ENCODE results near the gene GPANK1. TPM values are rescaled to one million over a fixed set of nuclear protein-coding genes. Genes with fewer than 3 reads are reported as not detected.

The GPANK1 gene
- total RNA-seq, 1 experiment from 2014 or later, result 17.8 TPM

- DNase-seq (ENCODE audit: low read depth, low spot score), result no peak
- in situ Hi-C loops (cut with HindIII; ENCODE audit: low pct_unique_long_range_greater_than_20kb, low sequenced_read_pairs), result no loop called here
Measured at GRCh38 chr6:31693535-31693934, 28.7 kb upstream of the GPANK1 start.

GRCh38 chr6:31692886-31693285 lies 28.1 kb upstream of the GPANK1 start:
- in situ Hi-C loops (cut with HindIII; ENCODE audit: low pct_unique_long_range_greater_than_20kb, low sequenced_read_pairs), result no loop called here
- no peak for DNase-seq (ENCODE audit: low read depth, low spot score)

- in situ Hi-C loops (cut with HindIII; ENCODE audit: low pct_unique_long_range_greater_than_20kb, low sequenced_read_pairs), result no loop called here
- DNase-seq (ENCODE audit: low read depth, low spot score), result no peak
Measured at GRCh38 chr6:31692353-31692752, 27.6 kb upstream of the GPANK1 start.

- no peak for DNase-seq (ENCODE audit: low read depth, low spot score)
- in situ Hi-C loops (cut with HindIII; ENCODE audit: low pct_unique_long_range_greater_than_20kb, low sequenced_read_pairs), result no loop called here
Measured at GRCh38 chr6:31691564-31692108, 26.8 kb upstream of the GPANK1 start.

DNA sequence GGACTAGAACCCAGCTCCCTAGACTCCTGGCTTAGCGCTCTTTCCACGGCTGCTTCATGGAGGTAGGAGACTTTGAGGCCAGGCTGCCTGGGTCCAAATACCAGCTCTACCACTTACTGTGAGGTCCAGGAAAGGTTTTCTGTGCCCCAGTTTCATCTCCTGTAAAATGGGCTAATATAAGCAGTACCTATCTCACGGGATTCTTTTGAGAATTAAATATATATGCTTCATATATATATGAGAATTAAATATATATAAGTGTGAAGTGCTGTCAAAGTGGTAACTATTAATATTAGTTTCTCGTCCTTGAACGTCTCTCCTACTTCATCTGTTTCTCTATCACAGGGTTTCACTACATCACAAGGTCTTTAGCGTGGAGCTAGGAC lies 26.3 kb upstream of the GPANK1 start:
- in situ Hi-C loops (cut with HindIII; ENCODE audit: low pct_unique_long_range_greater_than_20kb, low sequenced_read_pairs), result no loop called here
- no peak for DNase-seq (ENCODE audit: low read depth, low spot score)

- in situ Hi-C loops (cut with HindIII; ENCODE audit: low pct_unique_long_range_greater_than_20kb, low sequenced_read_pairs), result no loop called here
- DNase-seq (ENCODE audit: low read depth, low spot score), result no peak
Measured at GRCh38 chr6:31690231-31691077, 25.7 kb upstream of the GPANK1 start.

DNA sequence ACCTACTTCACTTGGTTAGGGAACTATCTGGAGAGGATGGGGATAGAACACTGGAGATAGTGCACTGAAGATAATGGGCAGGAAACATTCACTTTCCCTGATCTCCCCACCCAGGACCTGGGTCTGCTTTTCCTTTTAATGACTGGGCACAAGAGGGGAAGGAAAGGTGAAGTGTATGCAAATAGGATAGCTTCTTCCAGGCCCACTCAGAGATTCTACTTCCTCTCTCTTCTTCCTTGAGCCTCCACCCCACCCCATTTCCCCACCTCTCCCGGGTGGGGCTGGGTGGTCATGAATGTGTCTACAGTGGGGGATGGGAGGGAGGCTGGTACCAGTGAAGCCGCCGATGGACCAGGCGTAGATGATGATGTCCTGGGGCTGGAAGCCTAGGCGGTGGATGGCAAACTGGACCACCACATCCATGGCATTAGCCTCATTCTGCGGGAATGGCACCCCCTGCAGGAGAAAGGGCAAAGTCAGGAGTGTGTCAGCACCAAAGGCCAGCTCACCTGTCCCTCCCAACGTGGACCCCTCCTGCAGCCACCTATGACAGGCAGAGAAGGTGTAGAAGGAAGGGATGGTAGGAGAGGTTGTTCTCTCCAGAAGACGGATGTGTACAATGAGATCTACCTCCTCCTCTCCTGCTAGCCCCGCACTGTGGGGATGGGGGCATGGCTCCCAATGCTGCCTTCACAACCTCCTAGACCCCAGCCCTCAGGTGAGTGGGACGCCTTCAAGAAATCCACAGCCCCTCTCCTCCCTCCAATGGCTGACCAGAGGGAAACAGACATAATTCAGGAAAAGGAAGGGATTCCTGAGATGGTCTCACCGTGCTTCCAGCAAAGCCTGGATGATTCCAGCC lies 24.7 kb upstream of the GPANK1 start:
- peak; percentile 40 for DNase-seq (ENCODE audit: low read depth, low spot score)
- in situ Hi-C loops (cut with HindIII; ENCODE audit: low pct_unique_long_range_greater_than_20kb, low sequenced_read_pairs), result no loop called here

DNA sequence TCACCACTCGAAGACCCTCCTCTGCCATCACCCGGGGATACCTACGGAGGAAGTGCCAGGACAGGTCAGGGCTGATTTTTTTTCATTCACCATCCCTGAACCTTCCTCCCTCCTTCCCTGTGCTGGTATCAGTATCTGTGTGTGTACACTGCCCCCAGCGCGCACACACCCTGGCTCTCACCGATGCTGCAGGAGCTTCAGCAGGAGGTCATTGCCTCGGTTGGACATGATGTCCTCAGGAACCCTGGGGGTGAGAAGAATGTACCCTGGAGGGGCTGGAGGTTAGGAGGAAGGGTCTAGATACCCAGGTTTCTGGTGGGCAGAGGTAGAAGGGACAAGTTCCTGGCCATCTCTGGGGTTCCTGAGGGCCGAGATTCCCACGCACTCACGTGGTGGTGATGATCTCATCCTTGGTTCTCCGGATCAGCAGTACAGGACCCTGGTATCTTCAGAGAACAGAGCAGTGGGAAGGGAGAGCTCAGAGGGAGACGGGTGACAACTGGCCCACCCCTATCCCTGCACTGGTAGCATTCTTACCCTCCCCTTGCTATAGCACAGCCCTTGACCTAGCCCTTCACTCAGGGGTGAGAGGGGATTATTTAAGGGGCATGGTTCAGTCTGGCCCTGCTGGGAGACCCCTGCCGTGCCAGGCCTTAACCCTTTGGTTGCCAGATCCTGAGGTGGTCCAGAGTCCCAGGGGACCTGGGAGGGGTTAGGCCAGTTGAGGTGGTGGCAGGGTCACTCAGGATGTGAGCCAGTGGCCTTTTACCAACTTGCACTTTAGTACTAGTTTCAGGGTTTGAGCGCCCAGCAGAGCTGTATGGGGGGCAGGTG lies 23.3 kb upstream of the GPANK1 start:
- in situ Hi-C loops (cut with HindIII; ENCODE audit: low pct_unique_long_range_greater_than_20kb, low sequenced_read_pairs), result no loop called here
- no peak for DNase-seq (ENCODE audit: low read depth, low spot score)

DNA sequence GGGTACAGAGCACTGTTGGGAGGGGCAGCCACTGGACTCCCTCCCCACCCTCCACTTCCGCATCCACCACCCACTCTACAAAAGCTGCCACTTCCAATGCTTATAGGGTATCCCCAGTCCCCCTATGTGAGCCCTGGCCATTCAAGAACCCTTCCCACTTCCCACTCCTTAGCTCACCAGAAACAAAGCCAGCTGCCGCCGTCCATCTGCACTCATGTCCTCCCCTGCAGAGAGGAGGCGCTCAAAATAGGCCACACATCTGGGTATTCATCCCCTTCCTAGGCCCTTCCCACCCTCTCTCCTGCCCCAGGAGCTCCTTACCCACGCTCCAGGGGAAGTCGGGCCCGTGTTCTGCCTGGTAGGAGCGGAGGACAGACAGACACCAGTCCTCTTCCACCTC lies 22.5 kb upstream of the GPANK1 start:
- in situ Hi-C loops (cut with HindIII; ENCODE audit: low pct_unique_long_range_greater_than_20kb, low sequenced_read_pairs), result no loop called here
- no peak for DNase-seq (ENCODE audit: low read depth, low spot score)

DNA sequence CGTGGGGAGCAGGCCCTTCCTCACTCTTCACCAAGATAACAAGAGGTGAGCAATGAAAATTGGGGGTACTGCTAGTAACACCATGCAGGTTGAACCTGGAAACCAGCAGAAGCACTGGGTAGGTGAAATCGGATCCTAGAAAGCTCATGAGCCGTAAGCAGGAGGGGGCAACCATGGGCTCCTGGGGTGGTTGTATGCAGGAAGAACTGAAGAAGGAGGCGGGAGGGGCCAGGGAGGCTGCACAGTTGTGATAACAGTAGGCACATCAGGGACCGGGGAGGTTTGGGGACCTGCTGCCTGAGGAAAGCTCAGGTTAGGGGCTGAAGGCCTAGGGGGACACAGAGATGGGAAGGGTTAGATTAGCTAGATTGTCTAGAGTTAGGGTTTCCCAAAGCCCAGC lies 21.7 kb upstream of the GPANK1 start:
- in situ Hi-C loops (cut with HindIII; ENCODE audit: low pct_unique_long_range_greater_than_20kb, low sequenced_read_pairs), result no loop called here
- no peak for DNase-seq (ENCODE audit: low read depth, low spot score)

DNA sequence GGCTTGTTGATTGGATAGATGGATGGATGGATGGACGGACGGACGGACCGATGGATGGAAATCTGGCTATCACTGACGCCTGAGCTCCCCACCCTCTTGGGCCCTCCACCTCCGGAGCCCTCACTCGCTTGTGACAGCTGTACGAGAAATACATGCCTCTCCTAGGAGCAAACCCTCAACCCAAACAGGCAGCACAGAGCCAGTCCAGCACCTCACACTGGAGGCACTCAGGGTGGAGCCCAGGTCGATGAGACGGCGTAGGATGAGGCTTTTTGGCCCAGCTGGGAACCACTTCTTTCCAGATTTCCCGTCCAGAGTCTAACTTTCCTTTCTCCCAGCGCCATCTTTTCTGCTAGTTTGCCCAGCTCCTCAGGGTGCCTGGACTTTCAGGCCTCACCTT lies 18.8 kb upstream of the GPANK1 start:
- DNase-seq (ENCODE audit: low read depth, low spot score), result no peak
- in situ Hi-C loops (cut with HindIII; ENCODE audit: low pct_unique_long_range_greater_than_20kb, low sequenced_read_pairs), result no loop called here

DNA sequence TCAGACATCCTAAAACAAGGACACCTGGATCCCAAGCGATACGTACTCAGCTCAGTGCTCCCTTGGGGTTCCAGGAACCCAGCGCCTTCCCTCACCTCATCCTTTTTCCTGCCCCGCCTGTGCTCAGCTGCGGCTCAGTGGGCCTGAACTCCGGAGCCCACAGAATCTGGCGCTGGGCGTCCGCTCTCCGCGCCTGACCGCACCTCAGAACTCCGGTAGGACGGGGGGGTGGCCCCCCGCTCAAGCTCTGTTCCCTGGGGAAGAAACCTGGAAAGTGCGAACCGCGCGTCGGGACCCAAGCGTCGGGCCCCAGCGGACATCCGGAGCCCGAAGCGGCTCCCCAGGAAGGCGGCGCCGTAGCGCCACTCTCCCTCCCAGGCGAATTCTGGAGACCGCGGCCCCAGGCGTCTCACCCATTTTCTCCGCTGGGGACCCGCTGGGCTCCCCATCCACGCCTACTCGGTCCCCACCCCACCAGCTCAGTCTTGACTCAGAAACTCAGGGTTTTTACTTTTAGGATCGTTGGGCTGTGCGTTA lies 16.4 kb upstream of the GPANK1 start:
- DNase-seq (ENCODE audit: low read depth, low spot score), result no peak
- in situ Hi-C loops (cut with HindIII; ENCODE audit: low pct_unique_long_range_greater_than_20kb, low sequenced_read_pairs), result no loop called here

DNA sequence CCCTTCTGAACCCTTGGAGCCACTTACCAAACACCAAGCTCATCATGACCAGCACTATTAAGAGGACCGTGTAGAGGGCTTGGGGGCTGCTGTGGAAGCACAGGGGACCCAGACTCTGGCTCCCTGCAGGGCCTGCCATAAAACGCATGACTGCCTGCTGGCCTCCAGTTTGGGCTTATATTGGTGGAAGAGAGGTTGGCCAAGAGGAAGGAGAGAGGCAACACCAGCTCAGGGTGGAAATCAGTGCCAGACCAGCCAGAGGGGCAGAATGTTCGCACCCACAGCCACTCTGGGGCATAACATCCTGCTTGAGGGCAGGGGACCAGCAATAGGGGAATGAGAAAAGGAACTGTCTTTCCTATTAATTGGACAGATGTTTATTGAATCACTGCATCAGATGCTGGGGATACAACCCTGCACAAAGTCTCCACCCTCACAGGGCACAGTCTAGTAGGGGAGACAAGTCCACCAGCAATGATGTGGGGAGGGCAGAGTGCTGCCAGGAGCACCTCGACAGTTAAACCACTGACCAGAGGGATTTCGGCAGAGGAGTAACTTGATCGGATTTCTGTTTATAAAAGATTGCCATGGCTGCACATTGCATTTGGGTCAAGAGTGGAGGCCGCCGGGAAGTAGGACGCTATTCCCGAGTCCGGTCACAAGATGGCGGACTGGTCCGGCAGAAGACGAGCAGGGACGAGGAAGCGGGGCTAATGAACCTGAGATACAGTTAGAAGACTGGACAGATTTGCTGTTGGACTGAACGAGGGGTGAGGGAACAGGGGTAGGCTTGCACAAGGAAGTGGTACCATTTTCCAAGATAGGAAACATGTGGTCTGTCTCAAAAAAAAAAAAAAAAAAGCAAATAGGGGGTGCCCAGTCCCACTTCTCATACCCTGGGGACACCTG lies 15.7 kb upstream of the GPANK1 start, which contains the start of gene LY6G5C:
TSS of gene LY6G5C (minus strand) at position 842 of the 909 bp plus-strand sequence. CDS start at position 148, 694 bp downstream.
- in situ Hi-C loops (cut with HindIII; ENCODE audit: low pct_unique_long_range_greater_than_20kb, low sequenced_read_pairs), result no loop called here
- peak; percentile 73 for DNase-seq (ENCODE audit: low read depth, low spot score)

DNA sequence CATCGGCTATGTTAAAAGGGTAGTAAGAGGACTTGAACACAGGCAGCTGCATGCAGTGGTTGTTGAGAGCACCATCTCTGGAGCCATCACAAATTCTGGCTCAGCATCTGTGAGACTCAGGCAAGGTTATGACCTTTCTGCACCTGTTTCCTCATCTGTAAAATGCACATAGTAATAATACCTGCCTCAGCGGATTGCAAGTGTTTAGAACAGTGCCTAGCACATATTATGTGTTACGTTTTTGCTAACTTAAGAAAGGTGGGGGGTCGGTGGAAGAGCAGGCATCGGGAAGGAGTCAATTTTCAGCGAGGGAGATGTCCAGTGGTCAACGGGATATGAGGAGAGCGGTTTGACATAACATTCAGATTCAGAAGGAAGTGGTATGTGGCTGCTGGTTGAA lies 13.2 kb upstream of the GPANK1 start:
- in situ Hi-C loops (cut with HindIII; ENCODE audit: low pct_unique_long_range_greater_than_20kb, low sequenced_read_pairs), result no loop called here
- DNase-seq (ENCODE audit: low read depth, low spot score), result no peak

GRCh38 chr6:31676904-31677303 lies 12.1 kb upstream of the GPANK1 start:
- in situ Hi-C loops (cut with HindIII; ENCODE audit: low pct_unique_long_range_greater_than_20kb, low sequenced_read_pairs), result no loop called here
- no peak for DNase-seq (ENCODE audit: low read depth, low spot score)

DNA sequence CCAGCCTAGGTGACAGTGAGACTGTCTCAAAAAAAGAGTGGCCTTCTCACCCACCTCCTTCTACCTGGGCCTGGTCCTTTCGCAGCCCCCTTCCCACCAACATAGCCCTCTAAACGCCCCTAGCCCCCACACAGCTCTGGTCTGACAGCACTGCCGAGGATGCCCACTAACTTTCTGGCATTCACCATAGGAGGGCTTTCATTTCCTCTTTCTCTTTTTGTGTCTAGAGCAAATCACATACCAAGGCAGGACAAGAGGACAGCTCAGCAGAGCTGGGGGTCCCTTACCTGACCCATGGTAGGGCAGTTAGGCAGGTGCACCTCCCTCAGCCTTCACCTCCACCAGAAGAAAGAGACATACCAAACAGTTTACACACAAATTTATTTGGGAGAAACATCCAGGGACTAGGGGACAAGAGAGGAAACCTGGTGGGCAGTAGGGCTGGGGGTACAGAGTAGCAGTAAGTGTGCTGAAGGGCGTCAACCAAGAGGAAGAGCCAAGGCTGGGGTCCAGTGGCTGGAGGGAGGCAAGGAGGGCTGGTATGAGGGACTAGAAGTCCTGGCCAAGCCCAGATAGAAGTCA lies 11.6 kb upstream of the GPANK1 start:
- no peak for DNase-seq (ENCODE audit: low read depth, low spot score)
- in situ Hi-C loops (cut with HindIII; ENCODE audit: low pct_unique_long_range_greater_than_20kb, low sequenced_read_pairs), result no loop called here
